Hematopoietic multipotent progenitor cell treated with erythropoietin and hydrocortisone succinate and interleukin-3 and kit ligand, for 17 days (in vitro differentiated cells): Measurements from ENCODE around the gene TMIE.
"Not testable (repeated sequence)": the region's sequence is repeated elsewhere in the genome, so short reads cannot be mapped to it uniquely, and the experiment has no call there.

ENCODE experiments used
- DNase-seq: peaks from one replicate; pipeline ENCODE4 v3.0.0-alpha.2; 2015; ENCODE audit warnings: low spot score

Gene TMIE

DNA sequence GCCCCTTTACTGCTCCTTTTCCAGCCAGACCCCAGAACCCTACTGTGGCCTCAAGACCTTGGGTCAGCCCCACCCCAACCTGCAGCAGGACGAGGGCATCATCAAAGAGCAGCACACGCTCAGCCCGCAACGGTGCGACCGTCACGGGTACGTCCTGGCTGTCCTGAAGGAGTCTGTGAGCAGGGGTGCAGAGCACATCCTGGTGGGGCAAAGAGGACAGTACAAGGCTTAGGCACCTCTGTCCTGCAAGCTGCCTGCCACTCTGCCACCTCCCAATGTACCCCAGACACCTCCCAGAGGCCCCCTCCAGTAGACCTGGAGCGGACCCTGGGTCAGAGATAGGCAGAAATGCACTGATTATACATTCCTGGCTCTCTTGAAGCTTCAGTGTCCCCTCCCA is 15.7 kb upstream of the TMIE start:
- DNase-seq: no peak

DNA sequence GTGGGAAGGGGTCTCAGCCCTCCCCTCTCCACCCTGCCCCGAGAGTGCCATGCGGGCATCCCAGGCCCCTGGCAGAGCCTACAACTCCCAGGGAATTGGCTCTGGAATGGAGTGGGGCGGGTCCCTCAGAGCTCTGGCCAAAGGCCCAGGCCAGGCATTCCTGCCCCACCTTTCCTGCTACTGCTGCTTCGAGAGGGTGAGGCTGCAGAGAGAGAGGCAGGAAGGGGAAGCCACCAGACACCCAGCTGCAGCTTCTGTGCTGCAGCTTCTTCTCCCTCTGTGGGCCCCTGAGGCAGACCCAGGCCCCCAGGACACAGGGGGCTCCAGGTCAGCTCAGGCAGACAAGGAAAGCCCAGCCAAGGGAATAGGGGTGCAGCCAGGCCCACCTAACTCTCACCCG is 10.4 kb upstream of the TMIE start:
- no peak for DNase-seq

DNA sequence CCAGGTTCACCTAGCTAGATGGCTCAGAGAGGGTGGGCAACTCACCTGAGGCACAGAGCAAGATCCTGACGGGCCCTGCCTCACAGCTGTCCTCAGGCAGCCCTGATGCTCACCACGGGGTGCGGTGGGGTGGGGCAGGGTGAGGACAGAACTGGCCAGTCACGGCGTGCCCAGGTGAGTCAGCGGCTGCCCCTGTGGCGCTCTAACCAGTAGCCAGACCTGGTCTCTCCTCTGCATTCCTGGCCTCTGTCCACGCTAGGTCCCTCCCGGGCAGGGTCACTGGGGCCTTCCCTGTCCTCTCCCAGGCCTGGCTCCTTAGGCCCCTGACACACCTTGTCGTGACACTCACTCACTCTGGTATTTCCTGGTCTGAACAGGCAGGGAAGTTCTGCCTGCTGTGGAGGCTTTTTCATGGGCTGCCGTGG is 8.6 kb upstream of the TMIE start:
- DNase-seq: no peak

DNA sequence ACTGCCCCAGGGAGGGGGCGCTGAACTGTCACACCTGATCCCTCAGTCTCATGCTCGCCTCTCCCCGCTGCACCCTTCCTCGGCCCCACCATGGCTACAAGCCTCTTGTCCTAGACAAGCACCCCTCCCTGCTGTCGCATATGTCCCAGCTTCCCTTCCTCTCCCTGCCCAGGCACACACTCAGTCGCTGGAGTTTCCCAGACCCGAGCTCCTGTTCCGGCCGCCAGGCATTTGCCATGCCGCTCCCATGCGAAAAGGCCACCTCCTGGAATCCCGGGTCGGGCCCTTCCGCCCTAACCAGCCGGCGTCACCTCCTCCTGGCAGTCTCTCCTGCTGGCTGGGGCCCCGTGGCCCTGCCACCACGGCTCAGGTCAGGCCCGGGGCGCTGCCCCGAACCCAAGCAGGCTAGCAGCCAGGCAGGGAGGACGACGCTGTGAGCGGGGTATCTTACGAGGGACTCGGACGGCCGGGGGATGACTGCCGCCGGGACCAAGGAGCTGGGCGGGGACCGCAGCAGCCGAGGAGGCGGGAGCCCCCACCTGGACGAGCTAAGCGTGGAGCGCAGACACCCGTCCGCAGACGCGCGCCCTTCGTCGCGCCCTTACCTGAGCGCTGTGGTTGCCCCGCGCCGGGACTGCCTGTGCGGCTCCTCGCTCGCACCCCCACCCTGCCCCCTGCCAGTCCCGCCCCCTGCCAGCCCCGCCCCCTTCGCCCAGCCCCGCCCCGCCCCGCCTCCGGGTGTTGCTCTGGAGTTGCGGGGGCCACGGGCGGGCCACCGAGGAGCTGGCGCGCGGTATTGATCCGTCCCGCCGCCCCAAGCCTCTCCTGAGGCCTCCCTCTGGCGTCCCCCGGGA is 7.9 kb upstream of the TMIE start, which contains the start of gene ALS2CL:
ALS2CL (minus strand) TSS at position 642 of the 854 bp plus-strand sequence. CDS start 4,239 bp downstream, outside the sequence.
- DNase-seq: no peak

DNA sequence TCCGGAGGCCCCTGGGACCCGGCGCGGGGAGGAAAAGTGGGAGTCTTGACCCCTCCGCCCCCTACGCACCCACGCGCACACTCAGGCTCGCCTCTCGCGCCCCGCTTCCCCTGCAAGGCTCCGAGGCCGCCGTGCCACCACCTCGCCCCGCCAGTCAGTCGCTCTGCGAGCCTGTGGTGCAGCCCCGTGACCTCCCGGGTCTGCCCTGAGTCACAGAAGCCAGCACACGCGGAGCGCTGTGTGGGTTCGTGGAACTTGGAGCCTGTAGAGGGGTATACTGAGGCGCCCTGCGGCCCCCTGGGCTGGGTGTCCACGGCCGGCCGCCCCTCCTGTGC is 7.3 kb upstream of the TMIE start:
- no peak for DNase-seq

- no peak for DNase-seq
Measured at GRCh38 chr3:46694520-46694919, 6.7 kb upstream of the TMIE start.

- DNase-seq: no peak
Measured at GRCh38 chr3:46695177-46695961, 5.8 kb upstream of the TMIE start.

GRCh38 chr3:46695962-46696894 is 5.0 kb upstream of the TMIE start:
- no peak for DNase-seq

- DNase-seq: no peak
Measured at GRCh38 chr3:46699676-46700523, 1.3 kb upstream of the TMIE start.

DNA sequence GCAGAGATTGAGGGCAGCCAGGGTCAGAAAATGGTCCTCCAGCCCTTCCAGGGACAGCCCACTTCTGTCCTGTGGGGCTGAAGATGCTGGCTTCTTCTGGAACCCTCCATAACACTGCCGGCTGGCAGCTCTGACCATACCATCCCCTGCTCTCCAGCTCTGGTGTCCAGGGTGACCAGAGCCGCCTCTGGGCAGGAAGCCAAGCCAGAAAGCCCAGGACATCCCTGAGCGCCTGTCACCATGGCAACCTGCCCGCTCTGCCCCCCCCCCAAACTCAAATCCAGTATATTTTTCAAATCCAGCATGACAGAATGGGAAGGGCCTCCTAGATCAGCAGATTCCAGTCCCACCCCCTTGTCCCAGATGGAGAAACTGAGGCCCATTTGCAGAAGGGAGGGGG is 420 bp upstream of the TMIE start:
- no peak for DNase-seq

GRCh38 chr3:46702246-46703012 is 1.2 kb downstream of the TMIE start:
- no peak for DNase-seq

- no peak for DNase-seq
Measured at GRCh38 chr3:46703013-46703520, 1.9 kb downstream of the TMIE start.

GRCh38 chr3:46704346-46704745 is 3.2 kb downstream of the TMIE start:
- not testable (repeated sequence) for DNase-seq

- peak; percentile 67 for DNase-seq
Measured at GRCh38 chr3:46705022-46705530, 3.9 kb downstream of the TMIE start.

DNA sequence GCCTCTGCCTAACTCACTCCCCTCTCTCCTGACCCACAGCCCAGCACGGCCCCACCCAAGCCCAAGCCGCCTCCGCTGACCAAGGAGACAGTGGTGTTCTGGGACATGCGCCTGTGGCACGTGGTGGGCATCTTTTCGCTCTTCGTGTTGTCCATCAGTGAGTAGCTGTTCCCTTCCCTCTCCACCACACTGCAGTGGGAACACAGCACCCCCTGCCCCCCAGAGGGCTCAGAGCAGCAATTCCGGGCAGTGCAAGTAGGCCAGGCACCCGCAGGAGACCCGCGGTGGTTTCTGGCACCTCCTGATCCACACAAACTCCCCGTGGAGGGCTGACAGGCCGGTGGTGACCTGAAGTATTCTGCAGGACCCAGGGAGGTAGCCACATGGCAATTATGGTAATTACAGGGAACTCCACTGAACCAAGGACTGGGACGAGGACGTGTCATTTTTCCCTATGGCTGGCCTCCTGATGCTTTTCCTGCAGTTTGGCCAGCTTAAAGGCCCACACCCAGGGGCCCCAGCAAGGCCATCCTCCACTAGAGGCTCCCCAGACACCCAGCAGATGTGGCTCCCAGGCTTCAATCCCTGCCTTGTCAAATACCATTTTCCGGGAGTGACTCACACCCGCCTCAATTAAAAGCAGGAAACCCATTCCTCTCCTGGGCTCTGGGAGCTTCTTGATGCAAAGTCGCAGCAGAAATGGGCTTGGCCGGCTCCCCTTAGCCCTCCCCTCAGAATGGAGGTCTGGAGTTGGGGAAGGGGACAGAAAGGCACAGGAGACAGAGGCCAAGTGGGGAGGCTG is 4.8 kb downstream of the TMIE start:
- DNase-seq: no peak

DNA sequence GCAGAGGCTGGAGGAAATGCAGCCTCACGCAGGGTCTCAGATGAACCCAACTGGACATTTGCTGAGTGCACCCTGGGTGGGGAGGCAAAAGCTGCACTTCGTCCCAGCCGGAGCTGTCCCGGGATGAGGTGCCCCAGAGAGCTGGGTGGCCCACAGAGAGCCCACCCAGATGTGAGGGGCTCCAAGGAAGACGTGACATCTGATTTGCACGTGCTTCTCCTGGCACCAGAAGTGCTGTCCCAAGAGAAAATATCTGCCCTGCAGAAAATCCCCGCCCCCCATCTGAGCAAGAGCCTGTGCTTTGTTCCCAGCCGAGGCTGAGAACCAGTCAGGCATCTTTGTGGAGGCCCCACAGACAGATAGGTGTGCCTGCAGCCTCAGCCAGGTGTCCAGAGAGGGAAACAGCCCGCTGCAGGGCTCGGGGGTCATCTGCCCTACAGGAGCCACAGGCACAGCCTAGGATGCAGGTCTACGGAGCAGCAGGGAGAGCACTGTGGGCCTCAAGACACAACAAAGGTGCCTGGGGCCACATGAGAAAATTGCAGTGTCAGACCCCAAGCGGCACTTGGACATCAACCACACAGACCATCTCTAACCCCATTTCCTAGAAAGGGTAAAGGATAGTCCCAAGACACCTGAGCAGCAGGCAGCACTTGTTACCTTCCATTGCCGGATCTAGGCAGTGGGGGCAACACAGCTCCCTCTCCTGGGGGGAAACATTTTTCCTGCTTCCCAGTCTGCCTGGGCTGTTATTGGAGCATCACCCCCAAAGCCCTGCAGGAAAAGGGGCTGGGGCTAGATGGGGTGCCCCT is 5.8 kb downstream of the TMIE start:
- DNase-seq: no peak

DNA sequence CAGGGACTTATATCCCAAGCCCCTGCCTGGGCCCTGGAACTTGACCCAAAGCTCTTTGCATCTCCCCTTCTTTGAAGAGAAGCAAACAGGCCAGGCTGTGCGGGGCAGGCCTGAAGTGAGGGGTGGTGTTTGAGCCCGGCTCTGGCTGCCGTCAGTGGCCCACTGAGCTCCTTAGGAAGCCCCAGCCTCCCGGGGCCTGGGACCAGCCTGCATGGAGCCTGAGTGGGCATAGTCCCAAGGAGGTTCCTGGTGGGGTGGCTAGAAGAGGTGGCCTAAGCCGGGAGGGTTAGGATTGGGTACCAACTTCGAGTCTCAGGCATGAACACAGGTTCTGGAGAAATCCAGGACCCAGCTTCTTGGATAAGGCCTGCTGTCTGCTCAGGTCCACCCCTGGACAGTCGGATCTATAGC is 6.4 kb downstream of the TMIE start:
- no peak for DNase-seq
